ENCODE measurements around the gene POMGNT2. TPM values are rescaled to one million over a fixed set of nuclear protein-coding genes. Genes with fewer than 3 reads are reported as not detected.
"Not testable (repeated sequence)": the region's sequence is repeated elsewhere in the genome, so short reads cannot be mapped to it uniquely, and the experiment has no call there.

The POMGNT2 gene
- total RNA-seq, 1 donor from 2014 or later: 3.2 TPM

DNA sequence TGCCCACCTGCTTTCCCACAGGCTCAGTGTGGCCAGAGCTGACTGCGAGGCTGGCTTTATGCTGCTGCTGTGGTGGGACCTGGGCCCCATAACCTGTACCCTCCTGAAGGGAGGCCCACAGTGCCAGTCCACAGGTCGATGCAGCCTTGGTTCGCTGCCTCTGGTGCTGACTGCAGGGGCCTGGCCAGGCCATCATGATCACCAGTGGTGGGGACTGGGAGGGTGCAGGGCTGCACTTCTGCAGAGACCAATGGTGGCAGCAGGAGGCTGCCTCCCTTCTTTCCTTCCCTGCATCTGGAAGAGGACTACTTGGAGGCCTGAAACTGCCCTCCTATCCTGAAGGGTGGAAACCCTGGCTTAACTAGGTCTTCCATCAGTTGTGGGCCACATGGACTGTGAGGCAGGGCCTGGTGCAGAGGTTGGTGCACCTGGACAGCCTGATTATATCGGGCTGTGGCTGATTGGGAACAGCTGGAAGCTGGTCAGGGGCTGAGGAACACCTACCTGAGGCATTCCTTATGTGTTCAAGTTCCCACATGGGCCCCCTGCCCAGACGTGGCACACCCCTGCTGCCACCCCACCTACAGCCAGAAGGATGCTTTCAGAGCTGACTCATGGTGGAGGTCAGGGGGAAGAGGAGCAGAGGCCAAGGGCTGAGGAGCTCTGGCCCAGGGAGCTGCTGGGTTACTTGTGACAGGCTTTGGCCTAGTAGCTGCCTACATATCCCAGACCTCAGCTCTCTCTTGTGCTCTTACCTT lies 29.8 kb downstream of the POMGNT2 start:
- DNase-seq: no peak

DNA sequence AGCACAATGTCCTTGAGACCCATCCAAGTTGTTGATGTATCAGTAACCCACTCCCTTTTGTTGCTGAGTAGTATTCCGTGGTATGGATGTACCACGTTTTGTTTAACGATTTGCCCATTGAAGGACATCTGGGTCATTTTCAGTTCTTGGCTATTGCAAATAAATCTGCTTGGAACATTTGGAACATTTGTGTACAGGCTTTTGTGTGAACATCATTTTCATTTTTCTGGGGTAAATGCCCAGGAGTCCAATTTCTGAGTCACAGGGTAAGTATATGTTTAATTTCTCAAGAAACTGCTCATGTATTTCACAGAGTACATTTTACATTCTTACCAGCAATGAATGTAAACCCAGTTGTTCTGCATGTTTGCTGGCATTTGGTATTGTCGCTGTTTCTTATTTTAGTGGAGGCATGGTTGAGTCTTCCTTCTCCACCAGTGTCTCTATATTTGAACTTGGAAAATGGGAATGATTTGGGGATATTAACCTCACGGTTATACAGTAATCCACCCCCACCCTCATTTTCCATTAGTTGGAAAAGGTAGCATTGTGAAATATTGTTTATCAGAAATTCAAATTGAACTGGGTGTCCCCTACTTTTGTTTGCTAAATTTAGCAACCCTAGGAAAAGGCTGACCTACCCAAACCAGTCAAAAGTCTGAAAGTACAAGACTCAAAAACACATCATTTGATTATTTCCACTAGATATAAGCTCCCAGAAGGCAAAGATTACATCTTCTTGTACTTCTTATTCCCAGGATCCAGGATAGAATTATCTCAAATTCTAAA lies 30.8 kb downstream of the POMGNT2 start:
- DNase-seq: no peak

DNA sequence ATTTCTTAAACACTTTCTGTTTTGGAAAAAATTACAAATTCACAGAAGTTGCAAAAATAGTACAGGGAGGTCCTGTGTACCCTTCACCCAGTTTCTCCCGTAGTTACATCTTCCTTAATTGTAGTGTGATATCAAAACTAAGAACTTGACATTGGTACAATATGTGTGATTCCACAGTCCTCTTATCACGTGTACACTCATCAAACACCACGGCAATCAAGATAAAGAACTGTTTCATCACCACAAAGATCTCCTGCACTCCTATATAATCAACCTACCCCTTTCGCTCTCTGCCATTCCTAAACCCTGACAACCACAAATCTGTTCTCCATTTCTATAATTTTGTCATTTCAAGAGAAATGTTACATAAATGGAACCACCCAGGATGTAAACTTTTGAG lies 31.4 kb downstream of the POMGNT2 start:
- DNase-seq: no peak

DNA sequence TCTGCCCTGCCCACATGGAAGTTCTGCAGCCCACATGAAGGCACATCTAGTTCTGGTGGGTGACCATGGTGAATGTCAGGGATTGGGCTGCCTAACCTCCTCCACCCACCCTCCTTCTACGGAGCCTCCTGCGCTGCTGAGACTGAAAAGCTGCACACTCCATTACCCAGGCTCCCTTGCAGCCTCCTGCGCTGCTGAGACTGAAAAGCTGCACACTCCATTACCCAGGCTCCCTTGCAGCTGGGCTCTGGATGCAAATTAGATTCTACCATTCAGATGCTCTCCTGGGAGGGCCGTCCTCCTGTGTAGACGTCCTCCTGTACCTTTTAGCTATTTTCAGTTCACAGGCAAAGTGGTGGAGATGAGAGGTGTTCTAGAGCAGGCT lies 32.1 kb downstream of the POMGNT2 start:
- DNase-seq: no peak

DNA sequence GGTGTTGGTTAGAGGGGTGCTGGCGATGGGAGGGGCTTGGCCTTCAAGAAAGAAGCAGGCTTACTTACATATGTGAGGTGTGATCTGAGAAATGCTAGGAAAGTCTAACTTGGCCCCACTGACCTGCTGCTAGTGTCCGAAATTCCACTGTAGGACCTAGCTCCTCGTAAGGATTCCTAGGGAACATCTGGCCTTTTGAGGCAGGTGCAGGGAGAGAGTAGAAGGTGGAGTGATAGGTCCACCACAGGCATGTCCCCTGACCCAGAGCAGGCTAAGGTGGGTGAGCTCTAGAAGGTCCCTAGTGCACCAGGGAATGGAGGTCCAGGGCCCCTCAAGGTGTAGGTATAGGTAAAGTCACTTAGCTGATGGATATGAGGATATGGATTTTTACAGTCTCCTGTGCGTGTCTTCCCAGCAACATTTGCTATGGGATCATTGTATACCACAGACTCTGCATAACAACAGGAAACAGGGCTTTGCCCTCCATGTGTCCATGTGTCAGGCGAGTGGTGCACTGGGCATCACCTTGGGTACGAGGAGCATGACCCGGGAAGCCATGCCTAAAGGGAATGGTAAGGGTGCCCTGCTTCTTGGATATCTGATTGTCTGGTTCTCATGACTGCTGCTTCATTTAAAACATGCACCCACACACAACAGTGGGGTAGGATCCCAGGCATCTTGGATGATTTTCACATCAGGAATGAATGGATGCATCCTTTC lies 32.6 kb downstream of the POMGNT2 start:
- DNase-seq: no peak

DNA sequence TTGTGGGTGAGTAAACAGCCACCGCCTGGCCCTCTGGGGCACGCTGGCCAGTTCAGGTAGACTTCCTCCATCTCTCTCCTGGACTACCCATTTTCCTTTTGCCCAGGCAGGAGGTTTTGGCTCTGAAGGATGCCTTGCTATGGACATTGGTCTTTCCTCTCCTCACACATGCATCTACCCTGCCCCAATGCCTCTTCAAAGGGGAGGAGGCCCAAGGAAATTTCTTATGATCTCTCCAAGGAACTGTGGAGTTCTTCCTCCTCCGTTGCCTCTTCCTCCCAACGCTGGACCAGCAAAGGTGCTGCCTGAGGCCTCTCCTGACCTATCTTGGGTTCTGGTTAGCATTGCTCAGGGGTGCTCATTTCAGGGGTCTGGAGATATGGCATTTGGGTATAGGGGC lies 33.5 kb downstream of the POMGNT2 start:
- no peak for DNase-seq

DNA sequence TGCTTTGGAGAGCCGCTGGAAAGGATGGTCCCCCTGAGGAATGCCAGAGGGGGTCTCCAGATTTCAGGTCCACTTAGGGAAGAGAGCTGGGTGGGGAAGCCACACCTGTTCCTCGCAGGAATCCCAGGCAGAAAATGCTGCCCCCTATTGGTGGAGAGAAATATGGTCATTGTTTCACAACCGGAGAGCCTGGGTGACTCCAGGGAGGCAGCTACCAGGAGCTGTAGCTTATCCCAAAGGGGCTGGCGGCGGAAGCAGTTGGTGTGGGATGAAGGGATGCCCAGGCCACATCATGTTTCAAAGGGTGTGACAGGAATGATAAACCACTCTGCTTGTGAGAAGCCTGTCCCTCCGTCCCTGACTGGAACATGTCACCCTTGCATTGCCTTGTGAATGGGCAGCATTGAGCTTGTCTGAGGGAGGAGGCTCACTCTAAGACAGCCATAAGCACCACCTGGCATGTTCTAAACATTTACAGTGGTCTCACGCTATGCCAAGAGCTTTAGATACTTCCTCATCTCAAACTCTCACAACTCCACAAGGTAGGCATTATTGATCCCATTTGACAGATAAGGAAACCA lies 34.5 kb downstream of the POMGNT2 start:
- peak; percentile 5 for DNase-seq

DNA sequence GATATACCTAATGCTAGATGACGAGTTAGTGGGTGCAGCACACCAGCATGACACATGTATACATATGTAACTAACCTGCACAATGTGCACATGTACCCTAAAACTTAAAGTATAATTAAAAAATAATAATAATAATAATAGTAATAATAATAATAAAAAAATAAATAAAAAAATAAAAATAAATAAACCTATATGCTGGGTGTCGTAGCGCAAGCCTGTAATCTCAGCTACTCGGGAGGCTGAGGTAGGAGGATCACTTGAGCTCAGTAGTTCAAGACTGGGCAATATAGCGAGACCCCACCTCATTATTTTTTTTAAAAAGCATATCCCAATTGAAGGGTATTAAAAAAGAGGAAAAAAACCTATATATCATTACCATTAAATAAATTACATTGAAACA lies 35.2 kb downstream of the POMGNT2 start:
- DNase-seq: not testable (repeated sequence)

DNA sequence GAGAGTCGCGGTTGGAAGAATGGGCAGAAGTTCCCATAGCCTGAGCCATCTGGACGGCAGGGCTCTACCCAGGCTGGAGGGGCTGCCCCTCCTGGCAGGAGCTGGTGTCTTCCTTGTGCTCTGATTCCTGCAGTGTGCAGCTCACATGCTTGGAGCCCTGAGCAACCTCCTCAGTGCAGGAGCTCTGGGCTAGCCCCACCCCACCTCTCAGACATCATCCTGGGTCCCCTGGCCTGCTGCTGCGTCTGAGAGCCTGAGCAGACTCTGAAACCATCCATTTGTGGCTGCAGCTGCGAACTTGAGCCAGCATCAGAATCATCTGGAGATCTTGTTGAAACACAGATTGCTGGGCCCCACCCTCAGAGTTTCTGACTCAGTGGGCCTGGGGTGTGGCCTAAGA lies 42.8 kb downstream of the POMGNT2 start:
- DNase-seq: no peak

DNA sequence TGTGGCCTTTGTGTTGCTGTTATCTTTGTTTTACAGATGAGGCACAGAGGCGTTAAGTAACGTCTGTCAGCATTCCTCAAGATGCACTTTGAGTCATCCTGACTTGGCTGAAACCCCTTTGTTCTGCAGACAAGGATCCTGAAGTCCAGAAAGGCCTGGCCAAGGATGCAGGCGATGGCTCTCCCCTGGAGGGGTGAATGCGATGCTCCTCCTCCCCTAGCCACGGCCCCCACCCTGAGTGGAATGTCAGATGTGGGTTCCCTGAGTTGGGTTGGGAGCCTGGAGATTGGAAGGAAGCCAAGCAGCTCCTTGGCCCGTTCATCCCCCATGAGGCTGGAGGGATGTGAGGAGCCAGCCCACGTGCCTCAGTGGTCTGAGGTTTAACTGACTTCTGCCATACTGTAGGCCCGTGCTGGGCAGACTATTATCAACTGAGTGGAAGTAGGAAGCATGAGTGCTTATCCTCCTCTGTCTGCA lies 43.3 kb downstream of the POMGNT2 start:
- DNase-seq: no peak

DNA sequence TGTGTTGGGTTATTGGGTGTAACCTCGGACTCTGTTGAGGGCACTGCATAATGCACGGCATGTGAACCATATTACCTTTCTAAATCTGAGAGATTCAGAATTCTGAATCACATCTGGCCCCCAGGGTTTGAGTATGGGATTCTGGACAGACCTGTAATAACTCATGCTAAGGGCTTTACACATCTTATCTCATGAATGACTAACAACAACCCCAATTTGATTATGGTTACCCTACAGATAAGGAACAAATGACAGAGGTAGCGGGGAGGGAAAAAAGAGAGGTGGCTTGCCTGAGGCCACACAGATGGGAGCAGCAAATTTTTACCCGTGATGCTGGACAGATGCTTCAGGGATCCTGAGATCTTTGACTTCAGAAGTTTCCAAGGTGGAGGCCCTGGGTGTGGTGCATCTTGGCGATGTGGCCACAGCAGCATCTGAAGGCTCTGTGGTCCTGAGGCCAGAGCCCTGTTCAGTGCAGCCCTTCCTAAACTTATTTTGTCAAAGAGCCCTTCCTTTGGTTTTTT lies 43.8 kb downstream of the POMGNT2 start:
- no peak for DNase-seq

DNA sequence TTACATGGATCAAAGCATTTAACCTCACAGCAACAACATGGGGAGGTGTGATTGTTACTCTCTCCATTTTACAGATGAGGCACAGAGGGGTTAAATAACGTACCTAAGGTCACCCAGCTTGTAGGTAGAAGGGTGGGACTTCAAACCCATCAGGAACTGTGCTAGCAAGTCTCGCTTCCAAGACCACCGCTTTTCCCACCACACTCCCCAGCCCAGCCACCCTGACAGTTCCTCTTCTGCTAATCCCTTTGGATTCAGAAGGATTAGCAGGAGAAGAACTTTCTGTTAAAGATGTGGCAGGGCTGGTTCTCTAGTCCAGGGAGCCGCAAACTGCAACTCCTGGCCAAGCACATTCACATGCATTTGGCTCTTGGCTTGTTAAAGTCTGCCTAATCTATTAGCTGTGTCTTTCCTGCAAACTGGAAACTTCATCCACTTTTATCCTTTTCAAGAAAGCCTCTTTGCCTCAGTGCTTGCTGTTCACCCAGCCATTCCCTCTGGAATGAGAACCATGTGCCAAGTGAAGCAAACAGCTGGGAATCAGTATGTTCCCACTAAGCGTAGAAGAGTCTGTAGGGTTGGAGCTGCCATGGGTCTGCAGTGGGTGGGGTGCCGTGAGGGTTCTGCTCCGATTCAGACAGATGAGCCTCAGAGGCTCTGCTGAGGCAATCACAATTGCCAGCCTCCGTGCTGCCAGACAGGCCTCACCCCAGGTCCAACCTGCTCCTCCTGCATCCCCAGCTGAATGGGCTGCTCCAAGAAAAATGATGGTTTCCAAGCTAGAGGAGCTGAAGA lies 44.6 kb downstream of the POMGNT2 start:
- DNase-seq: no peak

DNA sequence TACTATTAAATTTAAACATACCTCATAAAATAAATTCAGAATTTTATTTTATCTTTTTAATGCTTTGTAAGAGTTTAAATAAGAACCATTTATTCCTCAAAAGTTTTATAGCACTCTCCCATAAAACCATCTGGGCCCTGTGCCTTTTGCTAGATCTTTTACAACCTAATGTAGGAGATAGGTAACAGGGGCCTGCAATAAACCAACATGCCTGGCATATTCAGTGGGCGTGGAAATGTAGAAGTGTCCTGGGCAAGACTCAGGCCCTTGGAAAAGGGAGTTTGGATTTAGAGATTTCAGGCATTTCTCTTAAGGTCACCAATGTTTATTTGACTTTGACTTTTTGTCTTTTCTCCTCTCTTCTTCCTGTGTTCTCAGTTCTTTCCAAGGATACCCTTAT lies 46.4 kb downstream of the POMGNT2 start:
- no peak for DNase-seq

DNA sequence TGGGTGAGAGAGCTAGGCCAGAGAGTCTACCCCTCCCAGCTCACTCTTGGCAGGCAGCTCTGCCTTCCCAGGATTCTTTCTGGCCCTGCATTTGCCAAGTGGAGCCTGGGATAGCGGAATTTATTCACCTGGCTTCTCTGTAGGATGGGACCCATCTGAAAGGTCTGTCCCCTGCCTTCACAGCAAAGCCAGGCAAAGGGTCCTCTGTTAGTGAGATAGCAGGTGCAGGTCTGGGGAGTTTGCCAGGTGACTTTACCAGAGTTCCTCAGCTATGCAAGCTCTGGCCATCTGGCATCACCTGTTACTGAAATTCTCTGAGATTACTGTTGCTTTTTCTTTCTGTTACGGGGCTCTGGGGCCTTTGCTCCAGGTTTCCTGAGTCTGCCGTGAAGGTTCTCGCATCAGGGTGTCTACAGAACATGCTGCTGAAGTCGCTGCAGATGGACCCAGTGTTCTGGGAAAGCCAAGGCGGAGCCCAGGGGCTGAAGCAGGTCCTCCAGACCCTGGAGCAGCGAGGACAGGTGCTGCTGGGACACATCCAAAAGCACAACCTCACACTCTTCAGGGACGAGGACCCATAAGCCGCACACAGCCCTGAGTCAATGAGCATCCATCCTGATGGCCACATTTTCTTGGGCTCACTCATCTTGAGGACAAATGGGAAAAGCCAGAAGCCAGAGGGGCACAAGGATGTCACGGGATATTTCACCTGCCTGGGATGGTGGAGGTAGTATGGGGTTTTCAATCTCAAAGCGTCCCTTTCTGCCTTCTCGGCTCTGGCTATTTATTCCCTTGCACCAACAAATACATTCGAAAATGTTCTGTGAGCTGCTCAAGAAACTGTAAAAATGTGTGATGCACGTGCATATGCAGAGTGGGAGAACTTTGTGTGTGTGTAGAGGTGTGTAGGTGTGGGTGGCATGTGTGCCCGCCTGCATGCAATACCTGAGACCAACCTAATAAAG lies 49.8 kb downstream of the POMGNT2 start:
- DNase-seq: no peak

DNA sequence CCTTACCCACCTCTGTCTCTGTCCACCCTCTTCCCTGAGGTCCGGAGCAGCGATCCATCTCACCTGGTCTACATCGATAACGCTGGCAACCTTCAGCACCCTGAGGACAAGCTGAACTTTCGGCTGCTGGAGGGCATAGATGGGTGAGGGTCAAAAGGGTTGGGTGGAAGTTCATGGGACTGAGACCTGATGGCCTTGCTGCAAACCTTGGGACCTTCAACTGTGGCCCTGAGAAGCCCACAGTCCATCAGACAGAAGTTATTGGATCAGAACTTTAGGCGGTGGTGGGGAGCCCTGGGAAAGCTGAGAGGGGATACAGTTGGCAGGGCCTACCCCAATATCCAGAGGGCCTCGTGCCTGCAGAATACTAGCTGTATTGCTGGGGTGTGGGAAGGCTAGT lies 50.5 kb downstream of the POMGNT2 start:
- no peak for DNase-seq

DNA sequence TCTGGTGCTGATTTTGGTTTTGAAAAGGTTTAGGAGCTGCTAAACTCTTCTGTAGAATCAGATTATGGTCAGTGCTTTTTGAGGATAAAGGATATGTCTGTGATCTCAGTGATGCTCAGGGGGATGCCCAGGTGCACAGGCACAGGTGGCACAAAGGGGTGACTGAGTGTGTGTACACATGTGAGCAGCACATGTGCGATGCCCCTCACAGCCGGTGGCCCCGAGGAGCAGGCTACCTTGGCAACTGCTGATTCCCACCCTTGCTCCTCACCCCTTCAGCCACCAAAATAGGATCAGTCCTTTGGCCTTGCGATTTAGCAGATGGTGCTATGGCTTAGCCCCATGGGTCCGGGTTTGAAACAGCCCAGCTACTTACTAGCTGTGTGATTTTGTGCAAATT lies 51.1 kb downstream of the POMGNT2 start:
- no peak for DNase-seq

DNA sequence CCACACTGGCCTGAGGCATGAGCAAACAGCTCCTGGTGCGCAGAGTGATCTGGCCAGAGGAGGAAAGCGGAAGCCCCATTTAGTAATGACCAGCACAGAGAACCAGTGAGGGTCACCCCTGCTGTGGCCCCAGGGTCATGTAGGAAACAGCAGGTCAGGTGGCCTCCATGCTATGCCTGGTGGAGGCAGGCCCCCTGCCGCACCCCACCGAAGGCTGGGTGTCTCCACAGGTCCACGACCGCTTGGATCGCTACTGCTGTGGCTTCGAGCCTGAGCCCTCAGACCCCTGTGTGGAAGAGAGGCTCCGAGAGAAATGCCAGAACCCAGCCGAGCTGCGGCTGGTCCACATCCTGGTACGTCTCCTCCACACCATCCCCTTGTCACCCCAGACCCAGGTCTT lies 52.6 kb downstream of the POMGNT2 start:
- DNase-seq: no peak

DNA sequence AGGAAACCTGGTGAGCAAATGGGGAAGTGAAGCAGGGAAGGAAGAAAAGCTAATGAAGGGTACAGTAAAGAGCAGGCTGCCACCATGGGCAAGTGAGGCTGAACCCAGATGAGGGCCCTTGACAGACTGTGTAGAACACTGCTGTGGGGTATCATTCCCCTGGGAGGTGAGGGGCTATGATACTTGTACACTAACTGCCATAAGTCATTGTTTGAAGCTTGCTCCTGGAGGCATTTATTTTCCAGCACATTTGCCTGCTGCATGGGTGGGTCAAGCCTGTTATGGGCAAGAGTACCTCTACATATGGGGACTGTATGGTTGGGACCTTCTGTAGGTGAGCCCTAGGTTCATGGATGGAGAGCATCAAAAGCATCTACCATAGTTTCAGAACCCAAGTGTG lies 57.4 kb downstream of the POMGNT2 start:
- DNase-seq: no peak

DNA sequence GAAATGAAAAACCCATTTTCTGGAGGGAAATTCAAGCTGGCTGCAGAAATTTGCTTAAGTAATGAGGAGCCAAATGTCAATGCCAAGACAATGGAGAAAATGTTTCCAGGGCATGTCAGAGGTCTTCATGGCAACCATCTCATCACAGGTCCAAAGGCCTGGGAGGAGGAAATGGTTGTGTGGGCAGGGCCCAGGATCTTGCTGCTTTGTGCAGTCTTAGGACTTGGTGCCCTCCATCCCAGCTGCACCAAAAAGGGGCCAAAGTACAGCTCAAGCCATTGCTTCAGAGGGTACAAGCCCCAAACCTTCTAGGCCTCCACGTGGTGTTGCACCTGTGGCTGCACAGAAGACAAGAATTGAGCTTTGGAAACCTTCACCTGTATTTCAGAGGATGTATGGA lies 59.3 kb downstream of the POMGNT2 start:
- DNase-seq: no peak

DNA sequence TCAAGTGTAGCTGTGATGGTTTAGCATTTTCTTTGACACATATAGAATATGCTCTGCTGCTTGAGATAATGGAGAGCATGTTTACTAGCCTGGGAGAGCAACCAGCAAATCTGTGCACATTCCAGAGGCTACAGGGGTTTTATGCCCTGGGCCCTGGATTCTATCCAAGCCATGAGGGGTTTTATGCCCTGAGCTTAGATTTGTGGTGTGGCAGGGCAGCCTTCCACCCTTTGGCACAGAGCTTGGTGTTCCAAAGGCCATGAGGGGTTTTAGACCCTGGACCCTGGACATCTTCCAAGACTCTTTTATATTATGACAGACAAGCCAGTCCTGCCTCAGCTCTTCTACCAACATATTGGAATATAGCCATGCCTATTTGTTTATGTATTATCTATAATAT lies 60.8 kb downstream of the POMGNT2 start:
- not testable (repeated sequence) for DNase-seq

DNA sequence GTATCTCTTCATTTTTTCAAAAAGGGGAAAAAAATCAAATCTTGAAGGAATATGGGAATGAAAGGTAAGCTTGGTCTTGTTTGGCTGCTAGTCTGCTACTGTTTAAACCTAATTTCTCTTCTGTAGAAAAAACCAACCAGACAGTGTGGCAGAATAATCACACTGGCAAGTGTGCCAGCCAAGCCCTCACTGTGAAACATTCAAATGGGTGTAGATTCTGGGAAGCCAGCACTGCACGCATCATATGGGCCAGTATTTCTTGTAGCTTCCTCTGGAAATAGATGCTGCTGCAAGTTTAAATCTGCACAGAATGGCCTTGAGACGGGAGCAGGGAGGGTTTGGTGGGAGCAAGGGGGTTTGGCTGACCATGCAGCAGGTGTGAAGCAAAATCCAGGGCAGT lies 62.1 kb downstream of the POMGNT2 start:
- DNase-seq: no peak

All from dermis blood vessel endothelial cell (primary cell).